K562 (cell line): ENCODE results near the gene DGCR8. TPM values are rescaled to one million over a fixed set of nuclear protein-coding genes. Genes with fewer than 3 reads are reported as not detected.

ENCODE experiments used
- E4F1 ChIP-seq: fragments of 250-450 bp; sonication (Bioruptor Pico); IDR thresholded peaks from 2 replicates; pipeline ENCODE4 v1.5.0; 2021; ENCODE audit warnings: mild to moderate bottlenecking, borderline replicate concordance
- HMGXB4 ChIP-seq: sonication (generic); formaldehyde crosslinking; IDR thresholded peaks from 2 replicates; pipeline ENCODE4 v1.8.1; 2023; ENCODE audit warnings: mild to moderate bottlenecking, missing genetic modification reagents
- HNRNPLL ChIP-seq: fragments of 200-400 bp; formaldehyde crosslinking; IDR thresholded peaks from 2 replicates; pipeline ENCODE4 v1.6.1; 2017; ENCODE audit warnings: low read length, low read depth, mild to moderate bottlenecking; ENCODE audit not compliant: poor library complexity, severe bottlenecking
- MAFK ChIP-seq: IDR thresholded peaks from 2 replicates; pipeline ENCODE4 v1.6.1; 2011; ENCODE audit warnings: low read length, improper control_type of control experiment
- PCBP1 ChIP-seq: fragments of 200-400 bp; formaldehyde crosslinking; IDR thresholded peaks from 2 replicates; pipeline ENCODE4 v1.6.1; 2018; ENCODE audit warnings: mild to moderate bottlenecking, low read depth, low read length; ENCODE audit not compliant: poor library complexity, severe bottlenecking
- PHF8 ChIP-seq: fragments of 200-600 bp; sonication (generic); IDR thresholded peaks from 2 replicates; pipeline ENCODE4 v1.6.1; 2012; ENCODE audit warnings: mixed run types, mild to moderate bottlenecking, inconsistent platforms, low read length, moderate library complexity, borderline replicate concordance
- POLR2B ChIP-seq: fragments of 450-650 bp; IDR thresholded peaks from 2 replicates; pipeline ENCODE4 v1.6.1; 2018; ENCODE audit warnings: low read depth; ENCODE audit not compliant: partially characterized antibody
- RAD21 ChIP-seq, 2 experiments: fragments of 250-450 bp in 1 of 2; fragments of 450-650 bp in 1 of 2; sonication (Bioruptor Pico) in 1 of 2; formaldehyde crosslinking in 1 of 2; IDR thresholded peaks in 1 of 2; conservative IDR thresholded peaks in 1 of 2; 2 replicates each; pipeline versions ENCODE4 v1.4.0 to v1.8.0; 2020 to 2022; ENCODE audit warnings: mild to moderate bottlenecking in 2 of 2, moderate library complexity in 1 of 2
- SAP30 ChIP-seq: fragments of 200-600 bp; sonication (generic); IDR thresholded peaks from 2 replicates; pipeline ENCODE4 v1.6.1; 2012; ENCODE audit warnings: borderline replicate concordance, low read depth, mild to moderate bottlenecking, moderate library complexity, low read length, control low read depth, inconsistent platforms; ENCODE audit not compliant: insufficient read depth, poor library complexity, severe bottlenecking
- ZNF124 ChIP-seq: sonication (generic); formaldehyde crosslinking; IDR thresholded peaks from 2 replicates; pipeline ENCODE4 v1.8.1; 2022; ENCODE audit warnings: missing genetic modification reagents
- ZNF274 ChIP-seq: IDR thresholded peaks from 2 replicates; pipeline ENCODE4 v1.6.1; 2011; ENCODE audit warnings: low read depth, mild to moderate bottlenecking, low read length, moderate library complexity, borderline replicate concordance
- ZNF398 ChIP-seq: fragments of 250-450 bp; sonication (Bioruptor Pico); IDR thresholded peaks from 2 replicates; pipeline ENCODE4 v1.8.0; 2021; ENCODE audit warnings: moderate library complexity, mild to moderate bottlenecking, inconsistent platforms
- polyA plus RNA-seq, 8 experiments: library from polyadenylated mRNA; depleted of rRNA in 4 of 8; stranded (reverse) in 5 of 8; unstranded in 3 of 8; fragments of >200 nt; fragmentation: Nextera tagmentation in 2 of 8; fragmentation: Illumina TruSeq in 1 of 8; extraction: Ambion mirVana in 2 of 8; extraction: Trizol in 1 of 8; gene quantifications; 2 replicates each; pipeline versions ENCODE4 v1.2.1 to v1.2.3, GENCODE V29; 2011 to 2014; ENCODE audit warnings: inconsistent platforms in 1 of 8, missing spikeins in 1 of 8
- total RNA-seq, 7 experiments: library from RNA; depleted of rRNA in 6 of 7; stranded (reverse); fragments of >200 nt in 6 of 7; fragmentation: Illumina TruSeq in 2 of 7; extraction: Trizol in 2 of 7; gene quantifications; 2 replicates each; pipeline versions ENCODE4 v1.2.1 to v1.2.3, GENCODE V29; 2011 to 2021; ENCODE audit warnings: low replicate concordance in 1 of 7
- TF ChIP-seq, protein P1 (sequence below): fragments of 450-650 bp; IDR thresholded peaks from 2 replicates; pipeline ENCODE4 v1.6.1; 2016; ENCODE audit warnings: borderline replicate concordance
- TF ChIP-seq, protein P2 (sequence below): fragments of 450-650 bp; conservative IDR thresholded peaks from 2 replicates; pipeline ENCODE4 v1.6.1; 2016; ENCODE audit warnings: missing genetic modification characterization, low read depth, mild to moderate bottlenecking, control low read depth, missing compliant biosample characterization

DGCR8 gene
- total and polyA plus RNA-seq, 9 of the 15 experiments (the other 6 are each of a cell fraction or from before 2014, with no cell fraction given), result 5.9 to 144 (median 80.1) TPM

DNA sequence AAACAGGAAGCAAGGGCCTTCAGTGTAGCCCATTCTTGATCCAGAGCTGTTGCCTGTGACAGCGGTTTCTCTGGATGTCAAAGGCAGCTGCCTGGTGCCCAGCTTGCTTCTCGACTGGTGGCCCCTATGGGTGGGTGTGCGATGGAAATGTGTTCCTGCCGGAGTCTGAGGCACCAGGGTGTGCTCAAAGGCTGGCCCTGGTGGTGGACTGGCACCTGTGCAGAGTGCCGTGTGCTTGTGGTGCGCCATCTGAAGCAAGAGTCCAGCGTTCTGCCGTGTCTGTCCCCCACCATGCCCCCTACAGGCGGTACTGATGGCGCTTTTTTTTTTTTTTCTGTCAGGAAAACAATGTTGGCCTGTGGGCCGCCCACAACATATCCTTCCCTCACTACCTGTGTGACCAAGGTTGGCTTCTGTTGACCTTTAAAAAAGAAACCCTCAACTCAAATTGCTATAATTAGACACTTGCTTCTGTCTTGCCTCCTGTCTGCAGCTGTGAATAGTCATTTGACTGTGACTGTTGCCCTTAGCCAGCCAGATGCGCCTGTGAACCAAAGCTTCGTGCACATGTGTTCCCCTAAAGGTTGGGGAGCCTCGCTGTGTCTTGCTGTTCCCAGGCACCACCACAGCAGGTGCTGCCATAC is 31.1 kb downstream of the DGCR8 start (continued):
- TF ChIP-seq, protein P1, sequence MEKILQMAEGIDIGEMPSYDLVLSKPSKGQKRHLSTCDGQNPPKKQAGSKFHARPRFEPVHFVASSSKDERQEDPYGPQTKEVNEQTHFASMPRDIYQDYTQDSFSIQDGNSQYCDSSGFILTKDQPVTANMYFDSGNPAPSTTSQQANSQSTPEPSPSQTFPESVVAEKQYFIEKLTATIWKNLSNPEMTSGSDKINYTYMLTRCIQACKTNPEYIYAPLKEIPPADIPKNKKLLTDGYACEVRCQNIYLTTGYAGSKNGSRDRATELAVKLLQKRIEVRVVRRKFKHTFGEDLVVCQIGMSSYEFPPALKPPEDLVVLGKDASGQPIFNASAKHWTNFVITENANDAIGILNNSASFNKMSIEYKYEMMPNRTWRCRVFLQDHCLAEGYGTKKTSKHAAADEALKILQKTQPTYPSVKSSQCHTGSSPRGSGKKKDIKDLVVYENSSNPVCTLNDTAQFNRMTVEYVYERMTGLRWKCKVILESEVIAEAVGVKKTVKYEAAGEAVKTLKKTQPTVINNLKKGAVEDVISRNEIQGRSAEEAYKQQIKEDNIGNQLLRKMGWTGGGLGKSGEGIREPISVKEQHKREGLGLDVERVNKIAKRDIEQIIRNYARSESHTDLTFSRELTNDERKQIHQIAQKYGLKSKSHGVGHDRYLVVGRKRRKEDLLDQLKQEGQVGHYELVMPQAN, result no peak
- TF ChIP-seq MAFK, result no peak
- peak; percentile 91 for TF ChIP-seq POLR2B
- TF ChIP-seq E4F1 (CRISPR knock-in tag), result no peak
- no peak for TF ChIP-seq ZNF274
- peak in 1 of 2 experiments; percentile 31; a peak in 1 of 4 replicates for TF ChIP-seq RAD21 (CRISPR knock-in tag; conservative IDR thresholded peaks at IDR 0.05 in 1 of 2, IDR thresholded peaks at IDR 0.05 in 1 of 2)
- no peak for TF ChIP-seq ZNF124 (CRISPR knock-in tag)
- no peak for TF ChIP-seq HNRNPLL
- TF ChIP-seq, protein P2, sequence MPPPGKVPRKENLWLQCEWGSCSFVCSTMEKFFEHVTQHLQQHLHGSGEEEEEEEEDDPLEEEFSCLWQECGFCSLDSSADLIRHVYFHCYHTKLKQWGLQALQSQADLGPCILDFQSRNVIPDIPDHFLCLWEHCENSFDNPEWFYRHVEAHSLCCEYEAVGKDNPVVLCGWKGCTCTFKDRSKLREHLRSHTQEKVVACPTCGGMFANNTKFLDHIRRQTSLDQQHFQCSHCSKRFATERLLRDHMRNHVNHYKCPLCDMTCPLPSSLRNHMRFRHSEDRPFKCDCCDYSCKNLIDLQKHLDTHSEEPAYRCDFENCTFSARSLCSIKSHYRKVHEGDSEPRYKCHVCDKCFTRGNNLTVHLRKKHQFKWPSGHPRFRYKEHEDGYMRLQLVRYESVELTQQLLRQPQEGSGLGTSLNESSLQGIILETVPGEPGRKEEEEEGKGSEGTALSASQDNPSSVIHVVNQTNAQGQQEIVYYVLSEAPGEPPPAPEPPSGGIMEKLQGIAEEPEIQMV (tag), result no peak
- TF ChIP-seq PCBP1, result no peak
- TF ChIP-seq HMGXB4 (CRISPR knock-in tag), result 0 out of 2 replicates have a peak, but pooled peaks have one; percentile 8
- TF ChIP-seq SAP30, result no peak
- TF ChIP-seq ZNF398 (CRISPR knock-in tag), result no peak
- TF ChIP-seq PHF8, result 0 out of 2 replicates have a peak, but pooled peaks have one; percentile 27
